ENCODE data around the gene INMT.

- TF ChIP-seq CTCF (IDR thresholded peaks at IDR 0.05; ENCODE audit: insufficient read depth, low read depth, low read length) (no peak), EZH2 (IDR thresholded peaks at IDR 0.05; ENCODE audit: insufficient read depth, low read length) (no peak)
Observed at GRCh38 chr7:30735631-30736030, 16.3 kb upstream of the INMT start.

Data from astrocyte (in vitro differentiated cells and primary cell).